KBM-7 (cell line): ENCODE measurements around the gene BFAR.
"Not testable (repeated sequence)": the region's sequence is repeated elsewhere in the genome, so short reads cannot be mapped to it uniquely, and the experiment has no call there.

ENCODE experiments used
- DNase-seq: peaks from one replicate; pipeline ENCODE4 v3.0.0-alpha.2; 2015
- in situ Hi-C: fragments of 300-500 bp; cut with MboI; formaldehyde crosslinking; loops from 2 replicates; pipeline ENCODE4 v1.14.3; 2020; ENCODE audit warnings: low sequenced_read_pairs, low pct_unique_long_range_greater_than_20kb, mixed read lengths

BFAR gene

DNA sequence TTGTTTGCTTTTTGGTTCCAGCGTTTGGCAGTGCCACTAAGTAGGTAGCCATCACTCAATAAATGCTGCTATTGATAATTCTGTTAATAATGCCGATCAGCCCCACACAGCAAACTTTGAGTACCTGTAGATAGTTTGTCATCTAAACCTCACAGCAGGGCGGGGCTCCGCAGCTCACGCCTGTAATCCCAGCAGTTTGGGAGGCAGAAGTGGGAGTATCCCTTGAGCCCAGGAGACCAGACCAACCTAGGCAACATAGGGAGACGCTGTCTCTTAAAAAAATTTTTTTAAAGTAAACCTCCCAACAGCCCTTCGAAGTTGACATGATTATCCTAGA lies 1.6 kb downstream of the BFAR start:
- in situ Hi-C loops, result no loop called here
- no peak for DNase-seq

DNA sequence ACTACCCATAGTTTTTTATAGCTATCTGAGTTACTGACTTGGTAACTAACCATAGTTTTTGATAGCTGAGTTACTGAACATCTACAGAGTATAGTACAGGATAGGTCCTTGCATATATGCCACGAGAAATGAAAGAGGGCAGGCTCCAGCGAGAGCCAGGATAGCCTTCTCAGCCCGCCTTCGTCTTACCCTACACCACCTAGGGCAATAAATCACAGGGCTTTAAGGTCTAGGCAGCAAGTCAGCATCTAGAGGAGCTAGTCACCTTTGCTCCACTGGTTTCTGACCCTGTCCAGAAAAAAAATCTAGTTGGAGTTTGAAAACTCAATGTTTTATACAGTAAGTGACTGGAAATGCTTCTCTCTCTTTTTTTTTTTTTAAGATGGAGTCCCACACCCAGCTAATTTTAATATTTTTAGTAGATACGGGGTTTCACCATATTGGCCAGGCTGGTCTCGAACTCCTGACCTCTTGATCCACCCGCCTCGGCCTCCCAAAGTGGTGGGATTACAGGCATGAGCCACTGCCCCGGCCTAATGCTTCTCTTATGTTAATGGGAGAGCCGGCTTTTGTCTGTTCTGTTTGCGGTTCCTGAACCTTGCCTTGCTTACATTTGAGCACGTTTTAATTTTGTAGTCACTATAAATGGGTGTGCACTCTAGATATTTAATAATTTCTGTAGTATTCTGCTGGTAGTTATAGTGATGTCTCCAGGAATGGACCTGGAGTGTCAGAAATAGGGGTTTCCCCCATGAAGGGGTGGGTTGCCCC lies 2.8 kb downstream of the BFAR start:
- DNase-seq, result no peak
- in situ Hi-C loops, result no loop called here

DNA sequence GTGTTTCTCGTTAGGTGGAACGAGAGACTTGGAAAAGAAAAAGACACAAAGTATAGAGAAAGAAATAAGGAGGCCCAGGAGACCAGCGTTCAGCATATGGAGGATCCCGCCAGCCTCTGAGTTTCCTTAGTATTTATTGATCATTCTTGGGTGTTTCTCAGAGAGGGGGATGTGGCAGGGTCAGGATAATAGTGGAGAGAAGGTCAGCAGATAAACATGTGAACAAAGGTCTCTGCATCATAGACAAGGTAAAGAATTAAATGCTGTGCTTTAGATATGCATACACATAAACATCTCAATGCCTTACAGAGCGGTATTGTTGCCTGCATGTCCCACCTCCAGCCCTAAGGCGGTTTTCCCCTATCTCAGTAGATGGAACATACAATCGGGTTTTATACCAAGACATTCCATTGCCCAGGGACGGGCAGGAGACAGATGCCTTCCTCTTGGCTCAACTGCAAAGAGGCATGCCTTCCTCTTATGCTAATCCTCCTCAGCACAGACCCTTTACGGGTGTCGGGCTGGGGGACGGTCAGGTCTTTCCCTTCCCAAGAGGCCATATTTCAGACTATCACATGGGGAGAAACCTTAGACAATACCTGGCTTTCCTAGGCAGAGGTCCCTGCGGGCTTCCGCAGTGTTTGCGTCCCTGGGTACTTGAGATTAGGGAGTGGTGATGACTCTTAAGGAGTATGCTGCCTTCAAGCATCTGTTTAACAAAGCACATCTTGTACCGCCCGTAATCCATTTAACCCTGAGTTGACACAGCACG lies 3.6 kb downstream of the BFAR start:
- in situ Hi-C loops, DNase-seq: not testable (repeated sequence)

DNA sequence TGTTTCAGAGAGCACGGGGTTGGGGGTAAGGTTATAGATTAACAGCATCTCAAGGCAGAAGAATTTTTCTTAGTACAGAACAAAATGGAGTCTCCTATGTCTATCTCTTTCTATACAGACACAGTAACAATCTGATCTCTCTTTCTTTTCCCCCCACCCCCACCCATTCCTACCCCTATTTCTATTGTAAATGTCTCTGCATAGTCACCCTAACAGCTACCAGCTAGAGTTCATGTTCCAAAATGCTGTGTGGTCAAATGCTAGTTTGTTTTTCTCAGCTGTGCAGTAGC lies 4.1 kb downstream of the BFAR start:
- DNase-seq, in situ Hi-C loops: not testable (repeated sequence)

DNA sequence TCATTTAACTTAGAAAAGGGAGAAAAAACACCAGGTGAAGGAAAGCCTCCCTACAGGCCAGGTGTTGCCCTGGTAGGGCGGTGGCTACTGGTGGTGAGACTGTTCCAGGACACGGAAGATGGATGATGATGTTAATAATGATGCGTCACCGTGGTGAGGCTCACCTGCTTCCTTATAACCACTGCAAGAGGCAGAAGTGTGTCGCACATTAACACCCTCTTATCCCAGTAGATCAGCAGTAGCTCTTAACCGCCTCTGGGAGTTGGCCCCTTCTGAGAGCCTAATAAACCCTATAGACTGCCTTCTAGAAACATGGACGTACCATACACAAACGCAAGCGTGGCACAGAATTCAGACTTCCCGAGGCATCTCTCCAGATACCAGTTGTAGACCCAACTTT lies 7.8 kb downstream of the BFAR start:
- in situ Hi-C loops, result no loop called here
- DNase-seq, result no peak

DNA sequence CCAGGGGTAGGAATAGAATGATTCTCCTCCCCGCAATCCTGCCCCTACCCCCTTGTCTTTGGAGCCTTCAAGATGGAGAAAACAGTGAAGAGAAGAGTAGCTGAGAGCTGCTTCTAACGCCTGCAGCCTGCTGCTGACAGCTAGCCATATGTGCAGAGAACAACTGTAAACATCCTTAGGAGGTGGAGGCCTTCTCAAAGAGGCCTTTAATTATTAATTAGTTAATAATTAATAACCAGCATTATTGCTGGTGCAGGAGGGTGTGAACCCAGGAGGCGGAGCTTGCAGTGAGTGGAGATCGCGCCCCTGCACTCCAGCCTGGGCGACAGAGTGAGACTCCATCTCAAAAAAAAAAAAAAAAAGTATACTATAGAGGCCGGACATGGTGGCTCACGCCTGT lies 8.5 kb downstream of the BFAR start:
- in situ Hi-C loops, result no loop called here
- no peak for DNase-seq

DNA sequence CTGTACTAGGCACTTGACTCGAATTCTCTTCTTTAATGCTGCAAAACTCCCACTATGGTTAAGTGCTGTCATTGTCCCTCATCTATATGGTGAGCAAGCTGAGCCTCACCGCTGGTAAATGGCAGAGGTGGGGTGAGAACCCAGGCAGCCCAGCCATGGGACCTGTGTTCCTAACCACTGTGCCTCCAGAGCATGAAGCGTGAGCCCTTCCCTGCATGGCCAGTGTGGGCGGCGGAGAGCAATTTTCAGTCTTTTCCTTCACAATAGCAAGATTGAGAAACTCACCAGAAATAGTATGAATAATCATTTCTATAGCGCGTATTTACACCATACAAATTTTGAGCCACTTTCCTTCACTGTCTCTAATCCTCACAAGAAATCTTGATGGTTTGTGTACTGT lies 9.2 kb downstream of the BFAR start:
- DNase-seq, result no peak
- in situ Hi-C loops, result no loop called here

DNA sequence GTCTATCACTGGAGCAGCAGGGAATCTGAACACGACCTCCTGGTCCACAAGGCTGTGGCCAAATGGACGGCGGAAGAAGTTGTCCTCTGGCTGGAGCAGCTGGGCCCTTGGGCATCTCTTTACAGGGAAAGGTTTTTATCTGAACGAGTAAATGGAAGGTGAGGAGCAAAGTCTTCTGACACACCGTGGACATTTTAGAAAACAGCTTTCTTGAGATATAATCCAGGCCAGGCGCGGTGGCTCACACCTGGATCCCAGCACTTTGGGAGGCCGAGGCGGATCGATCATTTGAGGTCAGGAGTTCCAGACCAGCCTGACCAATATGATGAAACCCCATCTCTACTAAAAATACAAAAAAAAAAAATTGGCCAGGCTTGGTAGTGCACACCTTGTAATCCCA lies 17.1 kb downstream of the BFAR start:
- no peak for DNase-seq
- in situ Hi-C loops, result no loop called here

DNA sequence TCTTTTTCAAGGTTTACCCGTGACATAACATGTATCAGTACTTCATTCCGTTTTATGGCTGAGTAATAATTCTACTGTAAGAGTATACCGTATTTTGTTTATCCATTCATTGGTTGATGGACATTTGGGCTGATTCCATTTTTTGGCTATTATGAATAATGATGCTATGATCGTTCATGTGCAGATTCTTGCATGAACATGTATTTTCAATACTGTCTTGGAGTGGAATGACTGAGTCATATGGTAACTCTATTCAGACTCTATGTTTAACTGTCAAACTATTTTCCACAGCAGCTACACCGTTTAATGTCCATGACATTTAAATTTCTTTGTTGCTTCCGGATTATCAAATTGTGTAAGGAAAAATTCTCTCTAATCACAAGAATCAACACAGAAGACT lies 17.9 kb downstream of the BFAR start:
- no peak for DNase-seq
- in situ Hi-C loops, result no loop called here

DNA sequence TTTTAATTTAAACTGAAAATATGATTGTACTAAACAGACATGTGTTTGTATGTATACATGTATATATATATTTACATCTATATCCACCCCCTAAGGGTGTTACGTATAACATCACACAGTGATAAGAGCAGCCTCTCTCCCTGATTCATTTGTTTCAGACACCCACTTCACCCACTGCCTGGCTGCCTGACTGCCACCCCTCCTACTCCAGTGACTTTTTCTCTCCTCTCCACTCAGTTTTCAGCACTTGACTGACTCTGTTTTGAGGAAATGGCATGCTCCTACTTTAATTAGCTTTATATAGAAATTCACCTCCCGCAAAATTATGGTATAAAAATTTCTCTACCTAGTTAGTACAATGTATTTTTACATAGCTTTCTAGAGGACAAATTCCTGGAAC lies 20.0 kb downstream of the BFAR start:
- DNase-seq, result no peak
- in situ Hi-C loops, result no loop called here

DNA sequence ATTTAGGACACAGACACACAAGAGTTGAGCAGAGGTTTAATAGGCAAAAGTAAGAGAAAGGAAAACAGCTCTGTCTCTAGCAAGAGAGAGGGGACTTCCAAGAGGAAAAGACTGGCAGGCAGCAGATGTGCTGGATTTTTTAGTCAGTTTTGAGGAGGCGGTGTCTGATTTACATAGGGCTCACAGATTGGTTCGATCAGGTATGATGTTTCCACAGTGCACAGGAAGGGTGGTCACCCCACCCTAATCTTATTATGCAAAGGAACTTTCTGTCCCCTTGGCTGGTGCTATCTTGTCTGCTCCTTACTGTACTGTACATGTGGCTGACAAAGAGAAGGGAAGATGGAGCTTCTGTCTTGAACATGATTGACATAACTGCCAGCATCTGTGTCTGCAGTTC lies 25.3 kb downstream of the BFAR start:
- in situ Hi-C loops, result no loop called here
- no peak for DNase-seq

DNA sequence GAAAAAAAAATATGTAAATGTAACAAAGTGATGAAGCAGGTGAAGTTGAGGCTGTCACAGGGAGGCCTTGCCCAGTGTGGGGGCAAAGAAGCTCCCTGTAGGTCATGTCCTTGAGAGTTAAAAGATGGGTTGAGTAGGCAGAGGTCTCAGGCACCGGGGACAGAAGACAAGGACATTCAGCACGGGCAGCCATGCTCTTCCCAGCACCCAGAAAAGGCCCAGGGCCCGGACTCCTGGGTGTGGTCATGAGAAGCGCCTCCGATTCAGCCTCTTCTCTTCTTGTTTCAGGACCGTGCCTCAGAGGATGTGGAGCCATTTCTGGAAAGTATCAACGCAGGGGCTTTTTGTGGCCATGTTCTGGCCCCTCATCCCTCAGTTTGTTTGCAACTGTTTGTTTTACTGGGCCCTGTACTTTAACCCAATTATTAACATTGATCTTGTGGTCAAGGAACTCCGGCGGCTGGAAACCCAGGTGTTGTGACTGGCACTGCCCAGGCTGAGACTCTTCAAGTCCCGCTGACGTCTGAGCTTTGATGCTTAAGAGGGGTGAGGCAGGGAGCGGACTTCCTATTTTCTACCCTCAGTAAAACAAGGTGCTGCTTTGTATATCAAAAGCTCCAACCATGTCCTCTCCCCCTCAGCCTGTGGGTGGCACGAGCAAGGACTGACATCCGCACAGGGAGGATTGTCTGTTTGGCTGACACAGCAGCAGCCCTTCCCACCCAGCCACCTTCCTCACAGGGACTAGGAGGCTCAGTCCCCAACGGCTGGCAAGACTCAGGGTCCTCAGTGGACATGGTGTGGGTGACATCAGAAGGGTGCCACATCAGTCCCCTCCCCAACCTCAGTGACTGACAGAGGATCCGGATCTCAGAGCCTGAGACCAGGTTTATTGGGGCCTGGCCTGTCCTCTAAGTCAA lies 34.9 kb downstream of the BFAR start:
- in situ Hi-C loops, result no loop called here
- no peak for DNase-seq

DNA sequence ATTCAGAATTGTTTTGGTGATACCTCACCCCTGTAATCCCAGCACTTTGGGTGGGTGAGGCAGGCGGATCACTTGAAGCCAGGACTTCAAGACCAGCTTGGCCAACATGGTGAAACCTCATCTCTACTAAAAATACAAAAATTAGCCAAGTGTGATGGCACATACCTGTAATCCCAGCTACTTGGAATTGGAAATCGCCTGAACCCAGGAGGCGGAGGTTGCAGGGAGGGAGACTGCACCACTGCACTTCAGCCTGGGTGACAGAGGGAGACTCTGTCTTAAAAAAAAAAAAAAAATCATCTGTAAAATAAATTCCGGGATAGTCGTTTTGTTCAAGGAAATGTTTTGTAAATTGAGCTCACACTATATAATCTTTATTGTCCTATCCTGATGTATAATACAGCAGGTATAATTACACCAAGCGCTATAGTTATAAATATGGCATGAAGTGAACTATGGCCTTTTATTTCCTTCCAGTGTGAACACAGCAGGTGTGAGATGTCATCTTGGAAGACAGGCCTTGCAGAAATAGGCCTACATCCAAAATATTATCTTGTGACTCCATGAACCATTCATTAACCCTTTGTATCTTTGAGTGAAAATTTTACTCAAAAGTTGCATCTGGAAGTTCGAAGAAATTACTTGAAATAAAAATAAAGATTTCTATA lies 35.9 kb downstream of the BFAR start:
- no peak for DNase-seq
- in situ Hi-C loops, result no loop called here

DNA sequence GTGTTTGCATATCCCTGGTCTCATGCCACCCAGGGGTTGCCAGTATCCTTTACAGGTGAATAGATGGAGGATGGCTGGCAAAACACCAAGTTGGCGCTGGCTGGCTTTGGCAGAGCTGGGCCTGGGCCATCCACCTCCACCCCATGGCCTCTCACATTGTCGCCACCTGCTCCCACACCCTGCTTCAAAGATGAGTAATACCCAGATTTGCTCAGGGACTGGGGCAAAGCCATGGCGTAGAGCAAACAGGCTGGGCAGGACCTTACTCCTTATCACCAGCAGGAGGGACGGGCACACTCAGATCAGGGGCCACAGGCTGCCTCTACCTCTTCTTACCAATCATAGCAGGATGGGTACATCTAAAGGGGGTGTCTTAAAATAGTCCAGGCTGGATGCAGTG lies 37.0 kb downstream of the BFAR start:
- in situ Hi-C loops, result no loop called here
- no peak for DNase-seq

DNA sequence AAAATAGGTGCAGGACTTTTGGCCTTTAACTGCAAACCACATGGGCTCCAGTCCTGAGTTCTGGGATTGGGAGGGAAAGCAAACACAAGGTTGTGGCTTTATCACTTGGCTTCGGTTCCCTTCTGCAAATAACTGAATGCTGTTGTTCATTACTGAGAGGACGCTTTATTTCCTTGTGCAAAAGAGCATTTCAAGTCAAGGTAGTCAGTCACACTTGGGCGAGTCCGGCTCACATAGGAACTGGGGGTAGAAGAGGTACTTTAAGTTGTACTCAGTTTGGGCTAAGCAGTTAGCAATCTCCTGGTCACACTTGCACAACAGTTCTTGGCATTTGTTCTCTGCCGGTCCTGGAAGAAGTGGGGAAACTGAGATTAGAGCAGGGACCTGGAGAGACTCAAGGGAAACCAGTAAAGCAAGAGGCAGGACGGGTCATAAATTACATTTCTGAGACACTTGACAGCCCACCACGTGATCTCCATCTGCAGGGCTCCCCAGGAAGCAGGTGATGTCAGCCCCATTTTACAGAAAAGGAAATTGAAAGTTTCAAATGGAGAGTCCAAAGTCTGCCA lies 39.7 kb downstream of the BFAR start:
- DNase-seq, result no peak
- in situ Hi-C loops, result no loop called here

DNA sequence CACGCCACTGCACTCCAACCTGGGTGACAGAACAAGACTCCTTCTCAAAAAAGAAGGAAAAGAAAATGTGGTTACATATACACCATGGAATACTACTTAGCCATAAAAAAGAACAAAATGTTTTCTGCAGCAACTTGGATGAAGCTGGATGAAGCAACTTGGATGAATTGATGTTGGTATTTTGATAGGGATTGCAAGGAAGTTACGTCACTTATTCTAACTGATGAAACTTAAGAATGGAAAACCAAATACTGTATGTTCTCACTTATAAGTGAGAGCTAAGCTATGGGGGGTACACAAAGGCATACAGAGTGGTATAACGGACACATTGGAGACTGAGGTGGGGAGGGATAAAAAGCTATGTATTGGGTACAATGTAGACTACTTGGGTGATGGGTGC lies 43.9 kb downstream of the BFAR start:
- in situ Hi-C loops, result no loop called here
- DNase-seq, result no peak

DNA sequence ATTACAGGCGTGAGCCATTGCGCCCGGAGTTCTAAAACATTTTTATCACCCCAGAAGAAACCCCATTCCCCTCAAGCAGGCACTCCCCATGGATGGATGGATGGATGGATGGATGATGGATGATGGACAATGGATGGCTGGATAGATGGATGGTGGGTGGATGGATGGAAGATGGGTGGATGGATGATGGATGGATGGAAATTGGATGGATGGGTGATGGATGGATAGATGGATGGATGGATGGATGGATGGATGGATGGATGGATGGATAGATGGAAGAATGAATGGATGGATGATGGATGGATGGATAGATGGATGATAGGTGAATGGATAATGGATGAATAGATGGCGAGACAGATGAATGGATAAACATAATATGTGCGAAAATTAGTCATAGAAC lies 44.9 kb downstream of the BFAR start:
- DNase-seq, result no peak
- in situ Hi-C loops, result no loop called here

DNA sequence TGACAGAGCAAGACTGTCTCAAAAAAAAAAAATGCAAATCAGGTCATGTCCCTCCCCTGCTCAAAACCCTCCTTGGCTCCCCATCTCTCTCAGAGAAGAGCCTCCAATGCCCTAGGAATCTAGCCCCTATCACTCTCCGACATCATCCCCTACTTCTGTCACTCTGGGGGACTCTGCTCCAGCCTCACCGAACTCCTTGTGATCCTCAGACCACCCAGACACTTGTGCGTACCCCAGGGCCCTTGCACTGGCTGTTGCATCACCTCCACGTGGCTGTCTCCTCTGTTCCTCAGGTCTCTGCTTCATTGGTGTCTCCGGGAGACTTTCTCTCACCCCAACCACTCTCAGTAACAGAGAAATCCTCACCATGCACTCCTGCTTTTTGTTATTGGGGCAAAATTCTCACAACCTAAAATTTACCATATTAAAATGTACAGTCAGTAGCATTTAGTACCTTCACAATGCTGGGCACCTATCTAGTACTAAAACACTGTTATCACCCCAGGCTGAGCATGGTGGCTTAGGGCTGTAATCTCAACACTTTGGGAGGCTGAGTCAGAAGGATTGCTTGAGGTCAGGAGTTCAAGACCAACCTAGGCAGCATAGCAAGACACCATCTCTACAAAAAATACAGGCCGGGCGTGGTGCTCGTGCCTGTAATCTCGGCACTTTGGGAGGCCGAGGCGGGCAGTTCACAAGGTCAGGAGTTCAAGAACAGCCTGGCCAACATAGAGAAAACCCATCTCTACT lies 46.2 kb downstream of the BFAR start:
- in situ Hi-C loops, result no loop called here
- DNase-seq, result no peak

DNA sequence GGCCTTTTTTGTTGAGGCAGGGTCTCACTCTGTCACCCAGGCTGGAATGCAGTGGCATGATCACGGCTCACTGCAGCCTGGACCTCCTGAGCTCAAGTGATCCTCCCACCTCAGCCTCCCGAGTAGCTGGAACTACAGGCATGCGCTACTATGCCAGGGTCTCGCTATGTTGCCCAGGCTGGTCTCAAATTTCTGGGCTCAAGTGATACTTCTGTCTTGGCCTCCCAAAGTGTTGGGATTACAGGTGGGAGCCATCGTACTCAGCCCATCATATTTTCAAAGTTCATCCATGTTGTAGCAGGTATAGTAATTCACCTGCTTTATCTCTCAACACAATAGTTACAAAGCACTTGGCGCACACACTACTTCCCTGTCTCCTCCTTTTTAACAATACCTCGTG lies 47.6 kb downstream of the BFAR start:
- in situ Hi-C loops, DNase-seq: not testable (repeated sequence)
